Endothelial cell of umbilical vein (primary cell): ENCODE results near the gene APBB2. TPM values are rescaled to one million over a fixed set of nuclear protein-coding genes. Genes with fewer than 3 reads are reported as not detected.

Experiments used
- BruUV-seq: library from RNA; stranded (reverse); fragments of 400-500 nt; replicated peaks from 2 replicates; lab custom pipeline; 2021; lab: Mats Ljungman, UMichigan
- CTCF ChIA-PET: fragments of 300-600, 350-600 bp; sonication (Branson Sonifier 250); formaldehyde crosslinking; loops from one replicate; lab custom pipeline; 2021; ENCODE audit warnings: antibody characterized with exemption, inconsistent platforms; lab: Charles Lee
- POLR2A ChIA-PET: fragments of 300-600, 350-600 bp; sonication (Branson Sonifier 250); formaldehyde crosslinking; loops from one replicate; lab custom pipeline; 2021; ENCODE audit warnings: antibody characterized with exemption, inconsistent platforms; lab: Charles Lee
- DNase-seq: peaks from one replicate; pipeline ENCODE4 v3.0.0-alpha.2; 2011; ENCODE audit warnings: low read depth, low spot score
- FAIRE-seq: peaks from 2 replicates; lab custom pipeline; 2011; peaks lifted over from hg19 to GRCh38; lab: Jason Lieb, UNC
- H2AFZ ChIP-seq: 2 replicates; pipeline ENCODE4 v1.6.0; 2012; ENCODE audit warnings: low read depth, low read length, control low read depth, inconsistent platforms
- H3K27ac ChIP-seq: 2 replicates; pipeline ENCODE4 v1.5.1; 2011; ENCODE audit warnings: low read depth, mild to moderate bottlenecking, control low read depth, low read length, moderate library complexity; ENCODE audit not compliant: insufficient read depth
- H3K27me3 ChIP-seq, 2 experiments: 2 replicates each; pipeline versions ENCODE4 v1.6.0 to v1.6.1; 2011; ENCODE audit warnings: low read length in 2 of 2, mixed read lengths in 1 of 2; ENCODE audit not compliant: control insufficient read depth in 2 of 2, insufficient read depth in 2 of 2
- H3K36me3 ChIP-seq, 2 experiments: 2 replicates in 1 of 2; 3 replicates in 1 of 2; pipeline ENCODE4 v1.5.1; 2011; ENCODE audit warnings: low read length in 2 of 2, mild to moderate bottlenecking in 1 of 2, moderate library complexity in 1 of 2; ENCODE audit not compliant: control insufficient read depth in 2 of 2, insufficient read depth in 2 of 2; ENCODE audit errors: extremely low read depth in 1 of 2
- H3K4me1 ChIP-seq: 3 replicates; pipeline ENCODE4 v1.5.1; 2011; ENCODE audit warnings: mild to moderate bottlenecking, low read length; ENCODE audit not compliant: control insufficient read depth, insufficient read depth; ENCODE audit errors: extremely low read depth
- H3K4me2 ChIP-seq: 2 replicates; pipeline ENCODE4 v1.6.1; 2011; ENCODE audit warnings: low read length, control low read depth, mixed read lengths; ENCODE audit not compliant: insufficient read depth
- H3K4me3 ChIP-seq, 3 experiments: fragments of 200-600 bp in 1 of 3; sonication (generic), shearing (Covaris generic) in 1 of 3; replicated peaks in 1 of 3; 2 replicates each; pipeline ENCODE4 v1.5.1; 2011 to 2016; ENCODE audit warnings: control low read depth in 3 of 3, low read length in 3 of 3, mild to moderate bottlenecking in 2 of 3, inconsistent platforms in 1 of 3, low read depth in 1 of 3, moderate library complexity in 1 of 3; ENCODE audit not compliant: insufficient read depth in 1 of 3
- H3K79me2 ChIP-seq: 2 replicates; pipeline ENCODE4 v1.6.0; 2012; ENCODE audit warnings: low read length, inconsistent platforms; ENCODE audit not compliant: control insufficient read depth, insufficient read depth
- H3K9ac ChIP-seq: replicated peaks from 2 replicates; pipeline ENCODE3; 2011; ENCODE audit warnings: low read length, control low read depth; ENCODE audit not compliant: insufficient read depth; ENCODE audit errors: extremely low read depth
- H3K9me1 ChIP-seq: replicated peaks from 3 replicates; pipeline ENCODE4 v1.6.0; 2011; ENCODE audit warnings: mild to moderate bottlenecking, low read length; ENCODE audit not compliant: control insufficient read depth, insufficient read depth; ENCODE audit errors: extremely low read depth
- H3K9me3 ChIP-seq: replicated peaks from 2 replicates; pipeline ENCODE4 v1.5.1; 2012; ENCODE audit warnings: low read length, inconsistent platforms; ENCODE audit not compliant: control insufficient read depth, insufficient read depth
- H4K20me1 ChIP-seq: replicated peaks from 2 replicates; pipeline ENCODE3; 2011; ENCODE audit warnings: mild to moderate bottlenecking, low read length; ENCODE audit not compliant: control insufficient read depth, insufficient read depth; ENCODE audit errors: extremely low read depth
- EZH2 ChIP-seq: IDR thresholded peaks from 2 replicates; pipeline ENCODE4 v1.6.1; 2012; ENCODE audit warnings: borderline replicate concordance, low read depth, mild to moderate bottlenecking, moderate library complexity, low read length, inconsistent platforms; ENCODE audit not compliant: severe bottlenecking
- FOS ChIP-seq: IDR thresholded peaks from 2 replicates; pipeline ENCODE4 v1.6.1; 2011; ENCODE audit warnings: mild to moderate bottlenecking, low read length, moderate library complexity, borderline replicate concordance; ENCODE audit not compliant: insufficient read depth
- GATA2 ChIP-seq: IDR thresholded peaks from 2 replicates; pipeline ENCODE4 v1.7.0; 2011; ENCODE audit warnings: low read depth, mild to moderate bottlenecking, moderate library complexity, mixed read lengths, low read length; ENCODE audit not compliant: insufficient read length, insufficient read depth
- JUN ChIP-seq: IDR thresholded peaks from 2 replicates; pipeline ENCODE4 v1.6.1; 2011; ENCODE audit warnings: borderline replicate concordance, low read depth; ENCODE audit not compliant: insufficient read length, insufficient read depth
- MYC ChIP-seq: IDR thresholded peaks from one replicate; pipeline ENCODE4 v1.6.1; 2011; ENCODE audit warnings: mild to moderate bottlenecking, low read depth, low read length
- POLR2A ChIP-seq: IDR thresholded peaks from 2 replicates; pipeline ENCODE4 v1.6.1; 2012; ENCODE audit warnings: low read depth, mild to moderate bottlenecking, control low read depth, low read length
- POLR2AphosphoS5 ChIP-seq: IDR thresholded peaks from 2 replicates; pipeline ENCODE4 v1.6.1; 2012; ENCODE audit warnings: low read depth, mild to moderate bottlenecking, control low read depth, low read length, moderate library complexity; ENCODE audit not compliant: insufficient read depth
- dilution Hi-C: fragments of 300-500 bp; cut with MboI; formaldehyde crosslinking; loops from one replicate; pipeline ENCODE4 v1.15.0; 2019; ENCODE audit warnings: low sequenced_read_pairs; ENCODE audit not compliant: extremely low pct_ligation_motif_present
- intact Hi-C: fragments of 100-400 bp; cut with micrococcal nuclease; formaldehyde crosslinking; loops from one replicate; pipeline ENCODE4 v1.10.0; 2022
- polyA plus RNA-seq, 4 experiments: library from polyadenylated mRNA; depleted of rRNA in 3 of 4; stranded (reverse) in 3 of 4; unstranded in 1 of 4; fragments of >200 nt; gene quantifications; 2 replicates each; pipeline versions ENCODE4 v1.2.1 to v1.2.3, GENCODE V29; 2011 to 2012; ENCODE audit warnings: missing spikeins in 1 of 4
- total RNA-seq: library from RNA; stranded (reverse); gene quantifications from 2 replicates; pipeline ENCODE4 v1.2.3, GENCODE V29; 2021
- TF ChIP-seq, protein P1 (sequence below), 2 donors: IDR thresholded peaks; 1 replicate in 1 of 2; 2 replicates in 1 of 2; pipeline ENCODE4 v1.5.1; 2011; ENCODE audit warnings: low read length in 2 of 2, mild to moderate bottlenecking in 2 of 2, moderate library complexity in 2 of 2, control low read depth in 1 of 2, inconsistent platforms in 1 of 2, low read depth in 1 of 2; ENCODE audit not compliant: insufficient read depth in 1 of 2; ENCODE audit errors: extremely low read depth in 1 of 2
- TF ChIP-seq, protein P2 (sequence below): IDR thresholded peaks from 2 replicates; pipeline ENCODE4 v1.6.1; 2011; ENCODE audit not compliant: insufficient read depth, insufficient read length

APBB2 gene
- total and polyA plus RNA-seq, 2 donors (not counting 3 experiments of a cell fraction or from before 2014, with no cell fraction given): 79.8 to 124 TPM

DNA sequence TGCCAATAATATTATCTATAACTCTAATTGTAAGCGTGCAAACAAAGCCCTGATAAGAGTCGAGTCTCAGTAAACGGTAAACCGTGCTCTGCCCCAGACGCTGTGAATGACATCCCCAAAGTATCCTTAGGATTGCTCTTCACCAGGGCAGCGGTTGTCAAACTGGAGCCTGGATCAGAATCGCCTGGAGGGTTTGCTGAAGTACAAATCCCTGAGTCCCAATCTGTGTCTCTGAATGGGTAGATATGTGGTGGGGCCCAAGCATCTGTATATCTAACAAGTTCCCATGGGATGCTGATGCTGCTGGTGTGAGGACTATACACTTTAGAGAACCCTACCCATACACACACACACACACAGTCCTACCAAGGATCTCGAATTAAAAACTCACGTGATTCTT, 813 bp upstream of the APBB2 start:
- dilution Hi-C loops (loop anchor here (25.0 kb wide), 1 partner anchor 278 kb away; no protein-coding TSS in a partner anchor), intact Hi-C loops (loop anchor here (5.0 kb wide), 1 partner anchor 42 kb away; the partner anchor contains the start of gene UCHL1)
- POLR2A ChIA-PET: interaction anchor here (1.5 to 1.7 kb wide), 2 partner anchors 8 to 10 kb away, joined by 3 to 7 read pairs; no protein-coding TSS in a partner anchor
- Histone ChIP-seq H3K36me3 (no peaks in the 10 kb centered on the region), H3K4me1 (peaks cover 33% of the 10 kb centered on the region), H2AFZ (peak overlapping the region; percentile 33), H3K9me1 (no peaks in the 10 kb centered on the region), H3K4me2 (peak overlapping the region; percentile 2), H3K9me3 (no peaks in the 10 kb centered on the region), H3K27me3 (no peaks in the 10 kb centered on the region), H3K27ac (peak overlapping the region; percentile 9), H3K9ac (no peak overlapping the region), H3K79me2 (peaks cover 41% of the 10 kb centered on the region), H3K4me3 (no peak overlapping the region), H4K20me1 (no peaks in the 10 kb centered on the region)
- CTCF ChIA-PET: interaction anchor here (0.7 to 7.5 kb wide), 20 partner anchors 11 to 310 kb away, joined by 3 to 179 read pairs (median 6); no protein-coding TSS in a partner anchor
- DNase-seq (peak; percentile 39), FAIRE-seq (no peak)
- no peak for TF ChIP-seq JUN
- peak; percentile 22 for TF ChIP-seq GATA2
- TF ChIP-seq POLR2A: no peak
- BruUV-seq: no TSS peak

DNA sequence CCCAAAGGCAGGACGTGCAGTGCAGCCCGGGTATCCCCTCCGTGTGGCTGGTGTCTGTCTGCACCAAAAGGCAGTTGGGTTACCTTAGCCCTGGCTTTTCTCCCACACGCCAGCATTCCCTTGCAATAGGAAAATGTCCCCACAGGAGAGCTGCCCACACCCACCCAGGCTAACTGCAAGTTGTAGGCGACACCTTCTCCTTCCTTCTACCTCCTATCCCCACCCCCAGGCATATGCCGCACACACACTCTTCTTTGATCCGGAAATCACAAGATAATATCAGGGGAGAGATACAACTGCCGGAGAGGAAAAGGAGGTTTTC, 444 bp upstream of the APBB2 start:
- dilution Hi-C loops (loop anchor here (25.0 kb wide), 1 partner anchor 277 kb away; no protein-coding TSS in a partner anchor), intact Hi-C loops (loop anchor here (1.0 to 5.0 kb wide), 7 partner anchors 43 to 306 kb away; partner anchors contain the start of gene UCHL1)
- H3K79me2 ChIP-seq: peaks cover 45% of the 10 kb centered on the region
- H2AFZ ChIP-seq: peak overlapping the region; percentile 33
- peak overlapping the region; percentile 2 for H3K4me2 ChIP-seq
- no peaks in the 10 kb centered on the region for H3K27me3 ChIP-seq
- FAIRE-seq (no peak), DNase-seq (no peak)
- H3K9me3 ChIP-seq: no peaks in the 10 kb centered on the region
- ChIA-PET CTCF (interaction anchor here (0.7 to 7.5 kb wide), 33 partner anchors 8 to 311 kb away, joined by 3 to 179 read pairs (median 4); no protein-coding TSS in a partner anchor), POLR2A (interaction anchor here (0.9 to 1.7 kb wide), 5 partner anchors 8 to 61 kb away, joined by 3 to 7 read pairs (median 4); no protein-coding TSS in a partner anchor)
- H3K36me3 ChIP-seq: no peaks in the 10 kb centered on the region
- no peak overlapping the region for H3K4me3 ChIP-seq
- TF ChIP-seq GATA2: no peak
- TF ChIP-seq POLR2A: no peak
- TF ChIP-seq, protein P1, sequence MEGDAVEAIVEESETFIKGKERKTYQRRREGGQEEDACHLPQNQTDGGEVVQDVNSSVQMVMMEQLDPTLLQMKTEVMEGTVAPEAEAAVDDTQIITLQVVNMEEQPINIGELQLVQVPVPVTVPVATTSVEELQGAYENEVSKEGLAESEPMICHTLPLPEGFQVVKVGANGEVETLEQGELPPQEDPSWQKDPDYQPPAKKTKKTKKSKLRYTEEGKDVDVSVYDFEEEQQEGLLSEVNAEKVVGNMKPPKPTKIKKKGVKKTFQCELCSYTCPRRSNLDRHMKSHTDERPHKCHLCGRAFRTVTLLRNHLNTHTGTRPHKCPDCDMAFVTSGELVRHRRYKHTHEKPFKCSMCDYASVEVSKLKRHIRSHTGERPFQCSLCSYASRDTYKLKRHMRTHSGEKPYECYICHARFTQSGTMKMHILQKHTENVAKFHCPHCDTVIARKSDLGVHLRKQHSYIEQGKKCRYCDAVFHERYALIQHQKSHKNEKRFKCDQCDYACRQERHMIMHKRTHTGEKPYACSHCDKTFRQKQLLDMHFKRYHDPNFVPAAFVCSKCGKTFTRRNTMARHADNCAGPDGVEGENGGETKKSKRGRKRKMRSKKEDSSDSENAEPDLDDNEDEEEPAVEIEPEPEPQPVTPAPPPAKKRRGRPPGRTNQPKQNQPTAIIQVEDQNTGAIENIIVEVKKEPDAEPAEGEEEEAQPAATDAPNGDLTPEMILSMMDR (IDR thresholded peaks at IDR 0.05; ENCODE audit: extremely low read depth in 1 of 2, insufficient read depth in 1 of 2, low read depth in 1 of 2, low read length in 2 of 2): no peak
- no peak for TF ChIP-seq MYC
- no peak for TF ChIP-seq JUN
- no peak for TF ChIP-seq POLR2AphosphoS5
- TF ChIP-seq, protein P2, sequence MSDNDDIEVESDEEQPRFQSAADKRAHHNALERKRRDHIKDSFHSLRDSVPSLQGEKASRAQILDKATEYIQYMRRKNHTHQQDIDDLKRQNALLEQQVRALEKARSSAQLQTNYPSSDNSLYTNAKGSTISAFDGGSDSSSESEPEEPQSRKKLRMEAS: no peak
- no peak for TF ChIP-seq EZH2
- no peak for TF ChIP-seq FOS
- H3K9me1 ChIP-seq: no peaks in the 10 kb centered on the region
- H3K9ac ChIP-seq: no peak overlapping the region
- peaks cover 33% of the 10 kb centered on the region for H3K4me1 ChIP-seq
- no peaks in the 10 kb centered on the region for H4K20me1 ChIP-seq
- BruUV-seq: no TSS peak
- no peak overlapping the region for H3K27ac ChIP-seq
